NK-92 (cell line): ENCODE measurements around the gene APLF.
"Not testable (repeated sequence)": the region's sequence is repeated elsewhere in the genome, so short reads cannot be mapped to it uniquely, and the experiment has no call there.

Source experiments
- DNase-seq: peaks from one replicate; lab custom pipeline; 2025; ENCODE audit not compliant: unreplicated experiment; lab: John Stamatoyannopoulos, UW

Gene APLF

GRCh38 chr2:68568116-68568515, 100.7 kb downstream of the APLF start:
- DNase-seq = no peak

- DNase-seq = no peak
These were observed 102.2 kb downstream of the APLF start for GRCh38 chr2:68569604-68570003.

GRCh38 chr2:68570434-68570833, 103.0 kb downstream of the APLF start:
- not testable (repeated sequence) for DNase-seq

- no peak for DNase-seq
These were observed 106.9 kb downstream of the APLF start for GRCh38 chr2:68574202-68574791.

DNA sequence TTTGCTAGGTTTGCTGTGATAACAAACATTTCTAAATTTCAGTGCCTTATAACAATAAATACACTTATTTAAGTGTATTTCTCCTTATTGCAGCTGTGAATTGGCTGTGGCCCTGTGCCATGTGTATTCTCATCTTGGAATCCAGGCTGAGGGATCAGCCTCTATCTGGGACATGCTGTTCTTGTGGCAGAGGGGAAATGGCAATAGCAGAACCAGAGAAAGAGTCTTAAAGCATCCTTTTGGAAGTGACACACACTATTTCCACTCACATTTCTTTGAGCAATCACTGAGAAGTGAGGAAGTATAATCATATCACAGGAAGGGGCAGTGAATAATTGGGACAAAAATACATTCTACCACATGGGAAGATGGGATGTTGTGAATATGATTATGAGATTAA, 109.8 kb downstream of the APLF start:
- DNase-seq = no peak

DNA sequence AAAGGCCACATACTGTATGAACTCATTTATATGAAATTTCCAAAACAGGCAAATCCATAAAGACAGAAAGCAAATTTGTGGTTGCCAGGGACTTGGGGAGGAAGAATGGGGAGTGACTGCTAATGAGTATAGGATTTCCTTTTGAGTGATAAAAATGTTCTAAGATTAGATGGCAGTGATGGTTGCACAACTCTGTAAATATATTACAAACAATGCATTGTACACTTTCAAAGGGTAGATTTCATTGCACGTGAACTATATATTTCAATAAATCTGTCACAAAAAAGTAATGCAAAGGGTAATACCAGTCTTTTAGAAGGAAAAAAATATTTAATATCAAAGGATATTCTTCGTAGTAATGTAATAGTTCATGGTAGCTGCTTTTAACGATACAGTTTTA, 112.3 kb downstream of the APLF start:
- no peak for DNase-seq

GRCh38 chr2:68588589-68588988, 121.2 kb downstream of the APLF start:
- DNase-seq = no peak

GRCh38 chr2:68589963-68590362, 122.6 kb downstream of the APLF start:
- no peak for DNase-seq

DNA sequence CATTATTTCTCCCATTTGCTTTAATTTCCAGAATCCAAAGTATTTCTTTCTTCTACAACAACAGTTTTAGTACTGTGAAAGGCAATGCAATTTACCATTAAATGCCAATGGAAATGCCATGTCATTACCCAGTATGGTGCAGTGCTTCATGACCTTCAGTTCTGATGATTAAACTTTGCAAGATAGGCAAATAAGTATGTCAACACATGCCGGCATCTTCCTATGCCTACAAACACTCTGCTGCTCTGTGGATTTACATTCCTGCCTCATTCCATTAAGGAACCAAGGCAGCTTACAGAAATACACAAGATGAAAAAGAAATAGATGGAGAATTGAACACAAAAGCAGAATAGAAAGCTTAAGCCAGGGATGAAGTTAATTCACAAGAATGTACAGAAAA, 123.3 kb downstream of the APLF start:
- no peak for DNase-seq

- DNase-seq = no peak
These were observed 123.8 kb downstream of the APLF start for GRCh38 chr2:68591225-68591624.

GRCh38 chr2:68594041-68594440, 126.7 kb downstream of the APLF start:
- no peak for DNase-seq

GRCh38 chr2:68594674-68595492, 127.5 kb downstream of the APLF start:
- no peak for DNase-seq

DNA sequence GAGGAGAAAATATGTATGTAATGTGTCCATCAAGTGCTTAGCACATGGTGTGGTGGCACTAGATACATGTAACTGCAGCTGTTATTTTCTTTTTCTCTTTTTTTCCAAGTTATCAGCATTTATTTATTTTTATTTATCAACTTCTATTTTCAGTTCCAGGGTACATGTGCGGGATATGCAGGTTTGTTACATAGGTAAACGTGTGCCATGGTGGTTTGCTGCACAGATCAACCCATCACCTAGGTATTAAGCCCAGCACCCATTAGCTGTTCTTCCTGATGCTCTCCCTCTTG, 128.1 kb downstream of the APLF start:
- DNase-seq = not testable (repeated sequence)

GRCh38 chr2:68600495-68600894, 133.1 kb downstream of the APLF start:
- not testable (repeated sequence) for DNase-seq

DNA sequence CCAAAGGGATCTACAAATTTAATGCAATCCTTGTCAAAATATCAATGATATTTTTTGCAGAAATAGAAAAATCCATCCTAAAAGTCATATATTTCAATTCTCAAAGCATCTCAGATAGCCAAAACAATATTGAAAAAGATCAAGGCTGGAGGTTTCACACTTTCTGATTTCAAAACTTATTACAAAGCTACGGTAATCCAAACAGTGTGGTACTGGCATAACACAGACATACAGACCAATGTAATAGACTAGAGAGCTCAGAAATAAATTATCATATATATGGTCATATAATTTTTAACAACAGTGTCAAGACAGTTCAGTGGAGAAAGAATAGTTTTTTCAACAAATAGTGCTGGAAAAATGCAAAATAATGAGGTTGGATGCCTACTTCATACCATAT, 135.7 kb downstream of the APLF start:
- no peak for DNase-seq

DNA sequence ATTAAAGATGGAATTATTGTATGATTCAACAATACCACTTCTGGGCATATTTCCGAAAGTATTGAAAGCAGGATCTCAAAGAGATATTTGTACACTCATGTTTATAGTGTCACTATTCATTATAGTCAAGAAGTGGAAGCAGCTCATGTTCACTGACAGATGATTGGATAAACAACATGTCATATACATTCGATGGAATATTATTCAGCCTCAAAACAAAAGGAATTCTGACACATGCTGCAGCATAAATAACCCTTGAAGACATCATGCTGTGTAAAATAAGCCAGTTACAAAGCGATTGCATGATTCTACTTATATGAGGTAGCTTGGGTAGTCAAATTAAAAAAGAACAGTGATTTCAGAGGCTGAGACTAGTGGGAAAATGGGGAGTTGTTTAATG, 136.7 kb downstream of the APLF start:
- no peak for DNase-seq

DNA sequence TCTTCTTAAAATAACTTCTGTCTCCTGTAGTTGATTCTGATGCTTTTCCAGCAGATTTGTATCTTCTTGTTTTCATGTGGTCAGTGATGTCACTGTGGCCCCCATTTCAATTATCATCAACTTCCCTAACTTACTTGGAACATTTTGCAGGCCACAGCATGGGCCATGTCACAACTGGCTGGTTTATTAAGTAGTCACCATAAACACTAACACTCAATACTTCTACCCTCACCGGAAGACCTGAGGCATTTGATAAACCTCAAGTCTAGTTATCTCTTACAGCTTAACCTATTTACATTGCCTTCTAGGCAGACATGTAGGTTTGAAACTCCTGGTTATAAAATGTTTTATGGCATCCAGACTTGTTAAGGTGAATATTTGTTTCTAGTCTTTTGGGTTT, 138.6 kb downstream of the APLF start:
- DNase-seq = no peak

DNA sequence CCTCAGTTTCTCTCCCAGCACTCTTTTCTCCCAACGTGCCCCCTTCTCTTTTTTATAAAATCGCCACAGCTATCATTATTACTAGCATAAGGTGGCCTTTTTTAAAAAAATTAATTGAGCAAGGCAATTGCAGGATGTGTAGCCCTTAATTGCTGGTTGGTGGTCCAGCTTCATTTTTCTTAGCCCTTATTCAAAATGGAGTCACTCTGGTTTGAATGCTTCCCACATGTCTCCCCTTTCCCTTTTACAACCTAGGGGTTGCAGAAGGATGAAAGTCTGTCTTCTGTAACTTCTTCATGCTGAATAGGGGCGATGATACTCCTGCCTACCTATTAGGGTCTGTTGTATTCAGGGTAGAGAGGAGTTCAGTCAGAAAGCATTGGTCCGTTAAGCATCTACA, 139.4 kb downstream of the APLF start:
- no peak for DNase-seq

GRCh38 chr2:68607837-68608236, 140.5 kb downstream of the APLF start:
- no peak for DNase-seq

DNA sequence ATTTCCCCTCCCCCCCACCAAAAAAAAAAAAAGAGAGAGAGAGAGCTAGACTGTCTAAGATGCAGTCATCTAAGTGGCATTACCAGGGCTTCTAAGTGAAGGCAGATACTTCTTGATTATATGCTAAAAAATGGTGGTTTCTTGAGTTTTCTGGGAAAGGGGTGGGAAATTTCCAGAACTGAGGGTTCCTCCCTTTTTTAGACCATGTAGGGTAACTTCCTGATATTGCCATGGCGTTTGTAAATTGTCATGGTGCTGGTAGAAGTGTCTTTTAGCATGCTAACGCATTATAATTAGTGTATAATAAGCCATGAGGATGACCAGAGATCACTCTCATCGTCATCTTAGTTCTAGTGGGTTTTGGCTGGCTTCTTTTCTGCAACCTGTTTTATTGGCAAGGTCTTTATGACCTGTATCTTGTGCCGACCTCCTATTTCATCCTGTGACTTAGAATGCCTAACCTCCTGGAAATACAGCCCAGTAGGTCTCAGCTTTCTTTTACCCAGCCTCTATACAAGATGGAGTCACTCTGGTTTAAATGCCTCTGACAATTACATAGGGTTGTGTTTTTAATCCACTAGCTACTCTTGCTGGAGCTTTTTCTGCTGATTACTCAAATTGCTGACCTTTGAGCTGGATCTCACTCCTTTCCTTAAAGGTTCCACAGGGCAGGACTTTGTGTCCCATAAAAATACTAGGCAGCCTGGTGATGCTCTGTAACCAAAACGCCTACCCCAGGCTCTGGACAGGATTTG, 145.6 kb downstream of the APLF start:
- DNase-seq = no peak

DNA sequence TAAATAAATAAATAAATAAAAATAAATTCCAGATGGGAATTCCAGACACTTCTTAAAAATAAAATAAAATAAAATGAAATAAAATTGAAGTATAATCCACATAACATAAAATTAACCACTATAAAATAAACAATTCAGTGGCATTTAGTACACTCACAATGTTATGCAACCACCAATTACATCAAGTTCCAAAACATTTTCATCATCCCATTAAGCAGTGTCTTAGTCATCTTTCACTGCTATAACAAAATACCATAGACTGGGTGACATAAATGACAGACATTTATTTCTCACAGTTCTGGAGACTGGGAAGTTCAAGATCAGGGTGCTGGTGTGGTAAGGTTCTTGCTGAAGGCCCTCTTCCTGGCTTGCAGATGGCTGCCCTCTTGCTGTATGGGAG, 153.4 kb downstream of the APLF start:
- DNase-seq = no peak

GRCh38 chr2:68623820-68624219, 156.4 kb downstream of the APLF start:
- no peak for DNase-seq
